HG02759 (cell line): ENCODE data around the gene CPT1A.

ENCODE experiments used
- ATAC-seq: cut with Tn5 transposase; IDR thresholded peaks from one replicate; pipeline ENCODE4 v1.9.1; 2021; ENCODE audit warnings: mild to moderate bottlenecking, moderate library complexity; ENCODE audit not compliant: unreplicated experiment

Gene CPT1A

GRCh38 chr11:68854273-68854958 is 12.7 kb upstream of the CPT1A start:
- no peak for ATAC-seq

GRCh38 chr11:68852628-68853027 is 10.9 kb upstream of the CPT1A start:
- no peak for ATAC-seq

GRCh38 chr11:68848429-68848828 is 6.7 kb upstream of the CPT1A start:
- no peak for ATAC-seq

- ATAC-seq, result no peak
Measured at GRCh38 chr11:68847395-68847794, 5.7 kb upstream of the CPT1A start.

GRCh38 chr11:68845351-68846002 is 3.8 kb upstream of the CPT1A start:
- ATAC-seq, result no peak

- no peak for ATAC-seq
Measured at GRCh38 chr11:68844801-68845200, 3.1 kb upstream of the CPT1A start.

GRCh38 chr11:68844376-68844775 is 2.7 kb upstream of the CPT1A start:
- no peak for ATAC-seq

- peak; percentile 53 for ATAC-seq
Measured at GRCh38 chr11:68843703-68844312, 2.1 kb upstream of the CPT1A start.

- no peak for ATAC-seq
Measured at GRCh38 chr11:68843052-68843561, 1.4 kb upstream of the CPT1A start.

- ATAC-seq, result no peak
Measured at GRCh38 chr11:68842427-68843051, 823 bp upstream of the CPT1A start.

GRCh38 chr11:68840661-68841653 is 759 bp downstream of the CPT1A start:
- no peak for ATAC-seq

GRCh38 chr11:68839911-68840641 is 1.6 kb downstream of the CPT1A start:
- no peak for ATAC-seq

- peak; percentile 60 for ATAC-seq
Measured at GRCh38 chr11:68839054-68839865, 2.5 kb downstream of the CPT1A start.

GRCh38 chr11:68838572-68838964 is 3.1 kb downstream of the CPT1A start:
- no peak for ATAC-seq

GRCh38 chr11:68837583-68838571 is 3.8 kb downstream of the CPT1A start:
- no peak for ATAC-seq

- no peak for ATAC-seq
Measured at GRCh38 chr11:68835749-68836148, 6.0 kb downstream of the CPT1A start.

- no peak for ATAC-seq
Measured at GRCh38 chr11:68835328-68835727, 6.4 kb downstream of the CPT1A start.
